Smooth muscle cell of the brain vasculature (primary cell): ENCODE data around the gene TGM2.
"Not testable (repeated sequence)": the region's sequence is repeated elsewhere in the genome, so short reads cannot be mapped to it uniquely, and the experiment has no call there.

Source experiments
- DNase-seq: peaks from one replicate; pipeline ENCODE4 v3.0.0-alpha.2; 2012; ENCODE audit warnings: low read depth, low spot score

The TGM2 gene

DNA sequence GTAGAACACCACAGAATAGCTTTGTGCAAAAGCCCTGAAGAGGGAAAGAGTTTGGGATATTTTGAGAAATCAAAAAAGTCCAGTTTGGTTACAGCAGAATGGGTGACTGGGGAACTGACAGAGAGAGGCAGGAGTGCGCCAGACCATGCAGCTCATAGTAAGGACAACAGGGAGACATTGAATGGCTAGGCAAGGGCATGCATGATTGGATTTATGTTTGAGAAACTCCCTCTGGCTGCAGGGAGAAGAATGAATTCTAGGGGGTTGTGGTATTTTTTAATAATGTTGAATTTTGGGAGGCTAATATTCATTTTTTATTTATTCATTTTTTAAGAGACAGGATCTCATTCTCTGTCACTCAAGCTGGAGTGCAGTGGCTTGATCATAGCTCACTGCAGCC is 49.9 kb downstream of the TGM2 start:
- no peak for DNase-seq

GRCh38 chr20:38114353-38114791 is 50.7 kb downstream of the TGM2 start:
- DNase-seq, result no peak

GRCh38 chr20:38113401-38114325 is 51.4 kb downstream of the TGM2 start:
- no peak for DNase-seq

- DNase-seq, result no peak
Measured at GRCh38 chr20:38112930-38113294, 52.2 kb downstream of the TGM2 start.

DNA sequence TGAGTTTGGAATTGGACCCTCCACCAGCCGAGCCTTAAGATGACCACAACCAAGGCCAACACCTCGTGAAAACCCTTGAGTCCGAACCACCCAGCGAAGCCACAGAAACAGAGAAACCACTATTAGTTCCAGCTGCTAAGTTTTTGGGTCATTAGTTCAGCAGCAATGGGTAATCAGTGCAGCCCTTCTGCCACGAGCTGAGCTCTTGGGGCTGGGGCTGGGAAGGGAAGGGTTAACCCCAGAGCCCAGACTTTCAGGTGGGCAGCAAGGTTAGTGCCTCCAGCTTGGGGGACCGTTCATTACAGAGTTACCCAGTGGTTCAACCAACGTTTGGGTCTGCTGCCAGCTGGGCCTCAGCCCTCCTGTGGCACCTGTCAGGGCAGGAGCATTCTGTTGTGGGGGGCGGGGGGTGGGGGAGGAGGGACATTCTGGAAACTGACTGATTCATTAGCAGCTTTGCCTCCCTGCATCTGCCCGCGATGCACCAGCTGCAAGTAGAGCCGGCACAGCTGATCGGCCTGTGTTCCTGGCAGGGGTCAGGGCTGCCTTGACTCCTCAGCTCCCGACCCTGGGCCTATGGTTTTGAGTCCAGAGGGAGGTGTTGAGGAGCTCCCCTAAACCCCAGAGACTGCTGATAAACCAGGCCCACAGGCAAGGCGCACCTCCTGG is 52.7 kb downstream of the TGM2 start:
- DNase-seq, result no peak

DNA sequence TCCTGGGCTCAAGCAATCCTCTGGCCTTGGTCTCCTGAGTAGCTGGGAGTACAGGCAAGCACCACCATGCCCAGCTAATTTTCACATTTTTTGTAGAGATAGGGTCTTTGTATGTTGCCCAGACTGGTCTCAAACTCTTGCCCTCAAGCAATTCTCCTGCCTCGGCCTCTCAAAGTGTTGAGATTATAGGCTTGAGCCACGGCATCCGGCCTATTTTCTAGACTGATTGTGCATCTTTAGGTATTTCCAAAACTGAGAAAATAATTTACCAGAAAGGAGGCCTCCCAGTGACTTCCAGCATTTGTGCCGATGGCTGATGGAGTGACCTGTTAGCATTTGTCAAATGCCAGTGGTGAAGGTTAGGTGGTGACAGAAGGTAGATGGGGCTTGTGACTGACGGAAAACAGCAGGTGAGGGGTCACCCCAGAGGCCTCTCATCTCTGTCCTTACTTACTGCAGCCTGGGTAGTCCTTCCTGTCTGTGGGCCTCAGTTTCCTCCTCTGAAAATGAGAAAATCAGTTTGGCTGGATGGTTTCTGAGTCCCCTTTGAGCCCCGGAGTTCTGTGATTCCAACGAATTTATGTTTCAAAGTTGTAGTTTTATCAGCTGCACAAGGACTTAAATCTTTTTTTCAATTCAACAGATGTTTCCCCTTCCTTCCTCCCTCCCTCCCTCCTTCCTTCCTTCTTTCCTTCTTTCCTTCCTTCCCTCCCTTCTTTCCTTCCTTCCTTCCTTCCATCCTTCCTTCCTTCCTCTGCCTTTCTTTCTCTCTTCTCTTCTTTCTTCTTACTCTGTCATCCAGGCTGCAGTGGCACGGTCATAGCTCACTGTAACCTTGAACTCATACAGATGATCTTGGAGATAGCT is 53.5 kb downstream of the TGM2 start:
- no peak for DNase-seq

DNA sequence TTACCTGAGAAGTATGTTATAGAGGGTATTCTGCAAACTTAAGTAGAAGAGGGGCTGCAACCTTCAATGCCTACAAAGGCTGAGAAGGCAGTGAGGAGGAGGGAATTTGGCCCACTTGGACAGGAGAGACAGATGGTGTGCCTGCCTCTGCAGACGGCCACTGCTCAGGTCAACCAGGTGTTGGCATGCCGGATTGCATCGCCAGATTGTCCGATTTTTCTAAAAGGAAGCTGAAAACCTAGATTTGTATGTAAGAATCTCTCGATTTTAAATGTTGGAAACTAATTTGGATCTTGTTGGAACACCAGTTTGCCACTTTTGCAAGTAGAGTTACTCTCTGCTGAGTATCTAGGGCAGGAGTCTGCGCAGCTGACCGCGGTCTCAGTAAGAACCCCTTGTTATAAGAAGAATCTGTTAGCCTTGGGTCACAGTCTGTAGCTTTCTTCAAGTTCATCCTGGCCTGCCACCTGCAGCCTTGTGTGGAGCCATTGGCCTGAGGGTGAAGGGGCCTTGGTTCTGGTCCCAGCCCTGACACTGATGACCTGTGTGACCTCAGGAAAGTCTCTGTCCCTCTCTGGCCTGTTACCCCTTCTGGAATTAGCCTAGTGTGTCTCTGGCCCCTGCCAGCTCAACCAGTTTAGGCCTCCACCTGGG is 54.4 kb downstream of the TGM2 start:
- DNase-seq, result no peak

DNA sequence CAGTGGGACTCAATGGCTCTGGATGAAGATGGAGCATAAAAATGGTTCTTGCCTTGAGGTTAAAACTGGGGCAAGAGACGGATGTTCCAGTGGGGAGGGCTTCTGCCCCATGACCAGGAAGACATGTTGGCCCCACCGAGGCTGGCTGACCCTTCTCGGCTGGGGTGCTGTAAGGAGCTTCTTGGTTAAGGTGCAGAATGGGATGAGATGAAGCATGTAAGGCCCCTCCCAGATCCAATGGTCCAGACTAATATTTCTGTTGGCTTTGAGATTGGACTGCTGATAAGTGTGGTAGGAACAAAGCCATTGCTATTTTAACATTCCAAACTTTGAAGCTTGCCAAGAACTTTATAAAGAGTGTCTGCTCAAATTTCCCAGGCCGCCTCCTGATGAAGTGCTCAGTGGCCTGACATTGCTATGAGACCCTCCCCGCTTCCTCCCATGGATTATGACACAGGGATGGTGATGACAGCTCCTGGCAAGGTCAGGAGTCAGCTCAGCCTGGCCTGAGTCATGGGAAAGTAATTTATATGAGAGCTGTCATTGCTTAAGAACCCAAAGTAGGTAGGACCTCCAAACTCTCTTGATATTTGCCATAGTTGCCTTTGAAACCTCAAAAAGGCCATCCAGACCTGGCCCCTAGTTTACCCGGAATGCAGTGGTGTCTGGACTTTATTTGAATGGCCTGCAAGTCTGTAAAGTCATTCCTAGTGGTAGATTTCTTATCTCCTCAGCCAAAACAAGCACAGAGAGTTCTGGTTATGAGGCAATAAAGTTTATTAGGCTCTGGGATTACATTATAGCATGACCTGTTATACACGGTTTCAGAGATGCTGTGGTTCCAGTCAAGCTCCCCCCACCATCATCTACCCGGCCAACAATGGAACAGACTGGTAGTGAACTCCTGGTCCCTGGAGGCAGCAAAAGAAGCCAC is 55.2 kb downstream of the TGM2 start:
- DNase-seq, result no peak

DNA sequence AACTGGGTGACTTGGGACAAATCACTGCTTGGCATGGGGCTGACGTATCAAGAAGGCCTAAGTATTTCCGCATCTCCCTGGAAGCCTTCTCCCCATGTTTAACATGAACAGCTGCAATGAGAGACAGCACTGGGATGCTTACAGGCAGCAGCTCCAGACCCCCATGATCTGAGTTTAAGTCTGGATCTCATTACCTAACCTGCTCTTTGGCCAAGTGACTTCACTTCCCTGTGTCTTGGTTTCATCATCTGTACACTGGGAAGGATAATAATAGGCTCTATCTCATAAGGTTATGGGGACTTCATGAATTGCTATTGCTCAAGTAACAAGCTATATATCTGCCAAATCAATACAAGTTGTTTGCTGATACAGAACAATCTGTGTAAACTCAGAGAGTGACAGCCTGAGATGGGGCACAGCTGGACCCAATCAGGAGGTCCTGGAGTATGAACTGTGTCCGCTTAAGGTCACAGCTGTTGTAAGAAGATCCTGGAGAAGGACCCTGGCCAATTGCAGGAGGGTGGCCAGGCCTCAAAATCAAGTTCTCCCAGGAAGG is 56.0 kb downstream of the TGM2 start:
- no peak for DNase-seq

DNA sequence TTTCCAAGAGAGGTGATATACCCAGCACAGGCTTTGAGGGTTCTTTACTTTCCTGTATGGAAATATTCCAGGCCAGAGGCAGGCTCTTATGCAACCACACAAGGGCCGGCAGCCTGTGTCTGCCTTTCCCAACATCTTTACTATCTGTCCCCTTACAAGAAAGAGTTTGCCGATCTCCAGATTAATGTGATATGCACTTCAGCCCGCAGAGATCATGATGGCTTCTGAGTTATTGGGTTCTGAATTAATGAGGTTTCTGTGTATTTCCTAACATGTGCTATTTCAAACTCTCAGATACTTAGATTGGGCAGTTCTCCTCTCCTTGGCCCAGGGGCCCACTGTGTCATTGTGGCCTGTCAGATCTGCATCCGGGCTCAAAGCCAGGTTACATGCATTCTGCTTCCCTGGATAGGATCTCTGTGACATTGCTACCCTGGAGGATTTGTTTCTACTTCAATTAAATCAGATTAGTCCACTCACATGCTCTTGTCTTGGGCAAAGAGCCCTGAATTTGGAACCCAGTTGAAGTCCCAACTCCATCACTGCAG is 56.6 kb downstream of the TGM2 start:
- no peak for DNase-seq

- DNase-seq, result not testable (repeated sequence)
Measured at GRCh38 chr20:38107916-38108315, 57.2 kb downstream of the TGM2 start.

GRCh38 chr20:38107386-38107785 is 57.7 kb downstream of the TGM2 start:
- DNase-seq, result not testable (repeated sequence)

GRCh38 chr20:38106461-38106860 is 58.6 kb downstream of the TGM2 start:
- no peak for DNase-seq

- no peak for DNase-seq
Measured at GRCh38 chr20:38104285-38104684, 60.8 kb downstream of the TGM2 start.

DNA sequence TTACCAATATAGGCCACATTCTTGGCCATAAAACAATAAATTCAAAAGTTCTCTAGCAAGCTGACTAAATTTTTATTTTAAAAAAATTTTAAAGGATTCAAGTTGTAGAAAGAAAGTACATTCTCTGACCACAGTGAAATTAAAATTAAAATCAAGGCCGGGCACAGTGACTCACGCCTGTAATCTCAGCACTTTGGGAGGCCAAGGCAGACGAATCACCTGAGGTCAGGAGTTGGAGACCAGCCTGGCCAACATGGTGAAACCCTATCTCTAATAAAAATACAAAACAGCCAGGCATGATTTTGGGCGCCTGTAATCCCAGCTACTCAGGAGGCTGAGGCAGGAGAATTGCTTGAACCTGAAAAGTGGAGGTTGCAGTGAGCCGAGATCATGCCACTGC is 62.9 kb downstream of the TGM2 start:
- not testable (repeated sequence) for DNase-seq

GRCh38 chr20:38098952-38099351 is 66.1 kb downstream of the TGM2 start:
- no peak for DNase-seq

- DNase-seq, result no peak
Measured at GRCh38 chr20:38095017-38095686, 69.9 kb downstream of the TGM2 start.

DNA sequence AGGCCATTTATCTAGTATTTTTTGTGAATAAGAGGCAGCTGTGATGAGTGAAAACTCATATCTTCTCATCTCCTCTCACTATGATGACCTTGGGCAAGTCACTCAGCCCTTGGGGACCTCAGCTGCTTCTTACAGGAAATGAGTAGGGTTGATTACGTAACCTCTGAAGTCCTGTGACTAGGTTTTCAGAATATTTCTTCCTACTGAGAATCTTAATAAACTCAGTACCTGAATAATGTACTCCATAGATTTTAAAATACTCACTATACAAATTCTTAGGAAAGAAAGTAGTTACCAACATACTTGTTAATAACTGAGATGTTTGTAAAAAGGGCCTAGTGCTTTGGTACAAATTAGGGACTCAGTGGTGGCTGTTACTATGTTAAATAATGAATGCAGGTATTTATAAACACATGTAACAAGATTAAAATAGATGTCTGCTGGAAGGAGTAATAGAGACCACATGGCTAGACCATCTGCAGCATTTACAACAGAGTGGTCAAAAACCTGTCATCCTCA is 70.6 kb downstream of the TGM2 start:
- no peak for DNase-seq

DNA sequence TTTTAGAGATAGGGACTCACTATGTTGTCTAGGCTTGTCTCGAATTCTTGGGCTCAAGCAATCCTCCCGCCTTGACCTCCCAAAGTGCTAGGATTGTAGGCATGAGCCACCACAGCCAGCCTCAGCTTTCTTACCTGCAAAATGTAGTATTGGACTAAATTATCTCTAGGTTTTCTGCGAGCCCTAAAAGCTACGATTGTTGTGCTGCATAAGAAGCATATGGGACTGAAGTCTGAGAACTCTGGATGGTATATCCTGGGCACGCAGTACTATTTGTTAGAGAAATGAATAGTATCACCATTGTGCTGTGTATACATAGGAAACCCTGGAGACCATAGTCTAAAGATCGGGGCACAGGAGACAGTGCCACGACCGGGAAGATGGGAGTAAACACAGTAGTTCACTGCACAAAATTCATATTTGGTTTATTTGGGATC is 71.4 kb downstream of the TGM2 start:
- DNase-seq, result no peak
